IPS-18c (cell line): Measurements from ENCODE around the gene SAMD13.

ENCODE experiments used
- H3K4me3 ChIP-seq: 2 replicates; pipeline ENCODE4 v1.7.0; 2013; ENCODE audit warnings: low read depth, mild to moderate bottlenecking, low read length, moderate library complexity; ENCODE audit not compliant: insufficient read depth
- H3K9me3 ChIP-seq: one replicate; pipeline ENCODE4 v1.6.1; 2013; ENCODE audit warnings: mild to moderate bottlenecking, low read length, moderate library complexity; ENCODE audit not compliant: control insufficient read depth, insufficient read depth

SAMD13 gene

GRCh38 chr1:84377480-84378095 is 76.1 kb downstream of the SAMD13 start:
- Histone ChIP-seq H3K9me3 (no peaks in the 10 kb centered on the region), H3K4me3 (no peak overlapping the region)

GRCh38 chr1:84379138-84379916 is 77.8 kb downstream of the SAMD13 start:
- Histone ChIP-seq H3K4me3 (no peak overlapping the region), H3K9me3 (no peaks in the 10 kb centered on the region)

GRCh38 chr1:84379917-84380180 is 78.3 kb downstream of the SAMD13 start:
- no peak overlapping the region for H3K4me3 ChIP-seq
- no peaks in the 10 kb centered on the region for H3K9me3 ChIP-seq

- Histone ChIP-seq H3K4me3 (no peak overlapping the region), H3K9me3 (no peaks in the 10 kb centered on the region)
These were observed 80.6 kb downstream of the SAMD13 start for GRCh38 chr1:84382127-84382526.

- Histone ChIP-seq H3K4me3 (no peak overlapping the region), H3K9me3 (no peaks in the 10 kb centered on the region)
These were observed 83.8 kb downstream of the SAMD13 start for GRCh38 chr1:84385347-84385746.

GRCh38 chr1:84386716-84387479 is 85.4 kb downstream of the SAMD13 start:
- Histone ChIP-seq H3K9me3 (no peaks in the 10 kb centered on the region), H3K4me3 (no peak overlapping the region)

GRCh38 chr1:84387480-84388163 is 86.1 kb downstream of the SAMD13 start:
- H3K4me3 ChIP-seq: no peak overlapping the region
- H3K9me3 ChIP-seq: no peaks in the 10 kb centered on the region

- Histone ChIP-seq H3K4me3 (no peak overlapping the region), H3K9me3 (no peaks in the 10 kb centered on the region)
These were observed 88.7 kb downstream of the SAMD13 start for GRCh38 chr1:84390226-84390625.

GRCh38 chr1:84398175-84399155 is 97.0 kb downstream of the SAMD13 start, which contains the start of gene DNASE2B:
DNASE2B (plus strand) TSS chr1:84398484; CDS start chr1:84398565, 81 bp downstream.
- Histone ChIP-seq H3K9me3 (no peaks in the 10 kb centered on the region), H3K4me3 (no peak within 1 kb of the TSS)
